AG09309 (cell line): ENCODE results near the gene KLRC1.
"Not testable (repeated sequence)": the region's sequence is repeated elsewhere in the genome, so short reads cannot be mapped to it uniquely, and the experiment has no call there.

Source experiments
- DNase-seq: peaks from one replicate; pipeline ENCODE4 v3.0.0-alpha.2; 2010; ENCODE audit warnings: low read depth
- H3K4me3 ChIP-seq: 2 replicates; pipeline ENCODE4 v1.5.1; 2011; ENCODE audit warnings: mild to moderate bottlenecking, low read depth, low read length, moderate library complexity; ENCODE audit not compliant: control insufficient read depth
- TF ChIP-seq, protein P1 (sequence below): IDR thresholded peaks from 2 replicates; pipeline ENCODE4 v1.5.1; 2011; ENCODE audit warnings: mild to moderate bottlenecking, low read depth, low read length, inconsistent platforms; ENCODE audit not compliant: insufficient read depth, control insufficient read depth; ENCODE audit errors: missing control alignments

Gene KLRC1

DNA sequence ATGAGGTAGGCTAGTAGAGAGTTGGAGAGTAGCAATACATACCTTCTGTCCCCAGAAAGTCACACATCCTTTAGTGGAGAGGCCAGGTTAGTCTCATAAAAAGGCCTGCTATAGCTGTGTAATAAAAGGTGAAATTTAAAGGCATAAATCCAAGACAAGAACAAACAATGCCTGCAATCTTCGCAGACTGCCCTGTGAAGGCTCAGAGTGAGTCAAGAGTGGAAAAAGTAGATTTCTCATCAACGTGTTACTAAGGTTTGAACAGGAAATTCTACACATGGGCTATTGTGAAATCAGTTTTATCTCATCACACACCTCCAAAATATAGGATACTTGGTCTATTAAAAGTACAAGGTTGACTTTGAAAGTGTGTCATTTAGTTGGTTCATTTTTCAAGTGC is at the start of gene KLRC1:
Gene KLRC1 (minus strand): TSS at position 222 of the 400 bp plus-strand sequence. CDS start 2,221 bp downstream, outside the sequence.
- H3K4me3 ChIP-seq, result no peak within 1 kb of the TSS
- TF ChIP-seq, protein P1, sequence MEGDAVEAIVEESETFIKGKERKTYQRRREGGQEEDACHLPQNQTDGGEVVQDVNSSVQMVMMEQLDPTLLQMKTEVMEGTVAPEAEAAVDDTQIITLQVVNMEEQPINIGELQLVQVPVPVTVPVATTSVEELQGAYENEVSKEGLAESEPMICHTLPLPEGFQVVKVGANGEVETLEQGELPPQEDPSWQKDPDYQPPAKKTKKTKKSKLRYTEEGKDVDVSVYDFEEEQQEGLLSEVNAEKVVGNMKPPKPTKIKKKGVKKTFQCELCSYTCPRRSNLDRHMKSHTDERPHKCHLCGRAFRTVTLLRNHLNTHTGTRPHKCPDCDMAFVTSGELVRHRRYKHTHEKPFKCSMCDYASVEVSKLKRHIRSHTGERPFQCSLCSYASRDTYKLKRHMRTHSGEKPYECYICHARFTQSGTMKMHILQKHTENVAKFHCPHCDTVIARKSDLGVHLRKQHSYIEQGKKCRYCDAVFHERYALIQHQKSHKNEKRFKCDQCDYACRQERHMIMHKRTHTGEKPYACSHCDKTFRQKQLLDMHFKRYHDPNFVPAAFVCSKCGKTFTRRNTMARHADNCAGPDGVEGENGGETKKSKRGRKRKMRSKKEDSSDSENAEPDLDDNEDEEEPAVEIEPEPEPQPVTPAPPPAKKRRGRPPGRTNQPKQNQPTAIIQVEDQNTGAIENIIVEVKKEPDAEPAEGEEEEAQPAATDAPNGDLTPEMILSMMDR, result no peak
- no peak for DNase-seq

DNA sequence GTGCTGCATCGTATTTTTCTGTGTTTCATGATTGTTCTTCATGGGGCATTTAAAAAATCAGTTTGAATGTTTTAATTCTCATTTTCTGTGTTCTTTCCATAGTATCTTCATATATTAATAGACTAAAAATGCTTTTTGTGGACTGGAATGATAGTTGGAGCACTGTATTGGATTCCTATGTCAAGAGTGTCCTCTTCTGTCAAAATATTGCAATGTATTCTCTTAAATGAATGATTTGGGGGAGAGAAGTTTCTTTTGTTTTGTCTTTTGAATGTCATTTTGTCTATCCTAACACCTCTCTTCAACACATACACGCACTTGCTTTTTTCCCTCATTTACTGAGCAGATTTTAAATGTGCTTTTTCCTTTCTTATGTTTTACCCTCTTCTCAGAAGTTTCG is 47.9 kb upstream of the KLRC1 start:
- TF ChIP-seq, protein P1, result peak; percentile 38
- DNase-seq, result peak; percentile 0
- H3K4me3 ChIP-seq, result no peak overlapping the region

DNA sequence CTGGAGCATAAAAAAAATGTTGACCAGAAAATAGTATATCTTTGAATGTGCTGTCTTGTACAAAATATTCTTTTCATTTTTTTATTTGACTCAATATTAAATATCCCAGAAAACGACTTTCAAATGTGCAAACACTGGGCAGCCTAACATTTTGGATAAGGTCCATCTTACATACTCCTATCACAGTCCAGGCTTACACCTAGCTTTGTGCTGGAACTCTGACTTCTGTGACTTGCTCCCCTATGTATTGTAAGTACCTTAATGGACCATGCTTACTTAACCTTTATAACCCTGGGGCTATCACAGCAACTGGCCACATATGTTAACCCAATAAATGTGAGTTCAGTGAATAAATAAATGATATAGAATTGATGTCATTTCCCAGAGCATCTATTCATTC is 44.9 kb upstream of the KLRC1 start:
- TF ChIP-seq, protein P1, result no peak
- DNase-seq, result no peak
- no peak overlapping the region for H3K4me3 ChIP-seq

DNA sequence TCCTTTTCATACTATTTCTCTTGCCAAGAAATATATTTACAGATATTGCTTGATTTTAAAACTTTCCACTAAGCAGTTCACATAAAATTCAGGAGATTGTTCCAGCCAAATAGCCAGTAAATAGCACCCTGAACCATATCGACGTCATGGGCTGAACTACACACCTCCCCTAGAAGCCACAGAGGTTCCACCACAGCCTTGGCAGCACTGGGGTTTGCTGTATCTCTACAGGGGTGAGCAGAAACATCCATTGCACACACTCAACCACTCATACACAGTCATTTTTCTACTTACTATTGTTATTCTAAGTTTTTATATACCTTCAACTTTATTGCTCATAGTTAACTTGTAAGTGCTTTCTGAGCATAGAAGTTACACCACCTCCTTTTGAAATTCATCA is 44.4 kb upstream of the KLRC1 start:
- TF ChIP-seq, protein P1, result no peak
- DNase-seq, result no peak
- H3K4me3 ChIP-seq, result no peak overlapping the region

DNA sequence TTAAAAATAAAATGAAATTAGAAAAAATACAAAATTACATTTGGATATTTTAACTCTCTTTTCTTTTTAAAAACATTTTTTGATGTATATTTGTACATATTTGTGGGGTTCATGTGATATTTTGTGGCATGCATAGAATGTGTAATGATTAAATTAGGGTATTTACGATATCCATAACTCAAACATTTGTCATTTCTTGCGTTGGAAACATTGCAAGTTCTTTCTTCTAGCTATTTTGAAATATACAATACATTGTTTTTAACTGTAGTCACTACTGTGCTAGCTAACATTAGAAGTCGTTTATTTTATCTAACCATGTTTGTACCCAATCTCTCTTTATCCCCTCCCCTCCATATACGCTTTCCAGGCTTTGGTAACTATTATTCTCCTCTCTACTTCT is 38.6 kb upstream of the KLRC1 start:
- TF ChIP-seq, protein P1, result no peak
- DNase-seq, result no peak
- no peak overlapping the region for H3K4me3 ChIP-seq

DNA sequence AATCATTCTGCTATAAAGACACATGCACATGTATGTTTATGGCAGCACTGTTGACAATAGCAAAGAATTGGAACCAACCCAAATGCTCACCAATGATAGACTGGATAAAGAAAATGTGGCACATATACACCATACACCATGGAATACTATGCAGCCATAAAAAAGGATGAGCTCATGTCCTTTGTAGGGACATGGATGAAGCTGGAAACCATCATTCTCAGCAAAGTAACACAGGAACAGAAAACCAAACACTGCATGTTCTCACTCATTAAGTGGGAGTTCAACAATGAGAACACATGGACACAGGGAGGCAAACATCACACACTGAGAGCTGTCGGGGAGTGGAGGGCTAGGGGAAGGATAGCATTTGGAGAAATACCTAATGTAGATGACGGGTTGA is 34.2 kb upstream of the KLRC1 start:
- H3K4me3 ChIP-seq, DNase-seq: not testable (repeated sequence)

DNA sequence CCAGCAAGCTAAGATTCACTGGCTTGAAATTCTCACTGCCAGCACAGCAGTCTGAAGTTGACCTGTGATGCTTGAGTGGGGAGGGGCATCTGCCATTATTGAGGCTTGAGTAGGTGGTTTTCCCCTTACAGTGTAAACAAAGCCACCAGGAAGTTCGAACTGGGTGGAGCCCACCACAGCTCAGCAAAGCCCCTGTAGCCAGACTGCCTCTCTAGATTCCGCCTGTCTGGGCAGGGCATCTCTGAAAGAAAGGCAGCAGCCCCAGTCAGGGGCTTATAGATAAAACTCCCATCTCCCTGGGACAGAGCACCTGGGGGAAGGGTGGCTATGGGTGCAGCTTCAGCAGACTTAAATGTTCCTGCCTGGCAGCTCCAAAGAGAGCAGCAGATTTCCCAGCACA is 28.7 kb upstream of the KLRC1 start:
- not testable (repeated sequence) for H3K4me3 ChIP-seq, DNase-seq

DNA sequence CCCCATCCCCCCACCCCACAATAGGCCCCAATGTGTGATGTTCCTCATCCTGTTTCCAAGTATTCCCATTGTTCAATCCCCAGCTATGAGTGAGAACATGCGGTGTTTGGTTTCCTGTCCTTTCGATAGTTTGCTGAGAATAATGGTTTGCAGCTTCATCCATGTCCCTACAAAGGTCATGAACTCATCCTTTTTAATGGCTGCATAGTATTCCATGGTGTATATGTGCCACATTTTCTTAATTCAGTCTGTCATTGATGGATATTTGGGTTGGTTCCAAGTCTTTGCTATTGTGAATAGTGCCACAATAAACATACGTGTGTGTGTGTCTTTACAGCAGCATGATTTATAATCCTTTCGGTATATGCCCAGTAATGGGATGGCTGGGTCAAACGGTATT is 19.6 kb upstream of the KLRC1 start:
- not testable (repeated sequence) for DNase-seq, H3K4me3 ChIP-seq
